GM21526 (cell line): Measurements from ENCODE around the gene GAP43.
"Not testable (repeated sequence)": the region's sequence is repeated elsewhere in the genome, so short reads cannot be mapped to it uniquely, and the experiment has no call there.

Experiments
- ATAC-seq: cut with Tn5 transposase; IDR thresholded peaks from one replicate; pipeline ENCODE4 v1.9.1; 2021; ENCODE audit warnings: moderate library complexity; ENCODE audit not compliant: unreplicated experiment, low FRiP score

GAP43 gene

DNA sequence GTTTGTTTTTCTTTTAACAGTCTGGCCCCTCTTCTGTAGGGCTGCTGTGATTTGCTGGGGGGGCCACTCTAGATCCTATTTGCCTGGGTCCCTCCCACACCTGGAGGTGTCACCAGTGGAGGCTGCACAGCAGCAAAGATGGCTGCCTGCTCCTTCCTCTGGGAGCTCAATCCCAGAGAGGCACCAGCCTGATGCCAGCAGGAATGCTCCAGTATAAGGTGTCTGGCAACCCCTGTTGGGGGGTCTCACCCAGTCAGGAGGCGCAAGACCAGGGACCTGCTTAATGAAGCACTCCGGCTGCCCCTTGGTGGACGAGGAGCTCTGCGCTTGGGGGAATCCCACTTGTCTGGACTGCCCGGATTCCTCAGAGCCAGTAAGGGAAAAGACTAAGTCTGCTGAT is 118.3 kb downstream of the GAP43 start:
- no peak for ATAC-seq

DNA sequence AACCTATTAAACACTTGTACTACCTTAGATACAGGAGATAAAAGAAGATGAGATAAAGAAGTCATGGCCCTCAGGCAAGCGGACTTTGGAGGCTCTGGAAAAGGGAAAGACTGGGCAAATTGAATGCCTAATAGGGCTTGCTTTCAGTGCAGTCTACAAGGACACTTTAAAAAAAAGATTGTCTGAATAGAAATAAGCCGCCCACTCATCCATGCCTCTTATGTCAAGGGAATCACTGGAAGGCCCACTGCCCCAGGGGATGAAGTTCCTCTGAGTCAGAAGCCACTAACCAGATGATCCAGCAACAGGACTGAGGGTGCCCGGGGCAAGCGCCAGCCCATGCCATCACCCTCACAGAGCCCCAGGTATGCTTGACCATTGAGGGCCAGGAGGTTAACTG is 121.2 kb downstream of the GAP43 start:
- not testable (repeated sequence) for ATAC-seq

DNA sequence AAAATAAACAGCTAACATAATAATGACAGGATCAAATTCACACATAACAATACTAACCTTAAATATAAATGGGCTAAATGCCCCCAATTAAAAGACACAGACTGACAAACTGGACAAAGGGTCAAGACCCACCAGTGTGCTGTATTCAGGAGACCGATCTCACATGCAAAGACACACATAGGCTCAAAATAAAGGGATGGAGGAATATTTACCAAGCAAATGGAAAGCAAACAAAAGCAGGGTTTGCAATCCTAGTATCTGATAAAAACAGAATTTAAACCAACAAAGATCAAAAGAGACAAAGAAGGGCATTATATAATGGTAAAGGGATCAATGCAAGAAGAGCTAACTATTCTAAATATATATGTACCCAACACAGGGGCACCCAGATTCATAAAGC is 129.7 kb downstream of the GAP43 start:
- ATAC-seq = not testable (repeated sequence)

DNA sequence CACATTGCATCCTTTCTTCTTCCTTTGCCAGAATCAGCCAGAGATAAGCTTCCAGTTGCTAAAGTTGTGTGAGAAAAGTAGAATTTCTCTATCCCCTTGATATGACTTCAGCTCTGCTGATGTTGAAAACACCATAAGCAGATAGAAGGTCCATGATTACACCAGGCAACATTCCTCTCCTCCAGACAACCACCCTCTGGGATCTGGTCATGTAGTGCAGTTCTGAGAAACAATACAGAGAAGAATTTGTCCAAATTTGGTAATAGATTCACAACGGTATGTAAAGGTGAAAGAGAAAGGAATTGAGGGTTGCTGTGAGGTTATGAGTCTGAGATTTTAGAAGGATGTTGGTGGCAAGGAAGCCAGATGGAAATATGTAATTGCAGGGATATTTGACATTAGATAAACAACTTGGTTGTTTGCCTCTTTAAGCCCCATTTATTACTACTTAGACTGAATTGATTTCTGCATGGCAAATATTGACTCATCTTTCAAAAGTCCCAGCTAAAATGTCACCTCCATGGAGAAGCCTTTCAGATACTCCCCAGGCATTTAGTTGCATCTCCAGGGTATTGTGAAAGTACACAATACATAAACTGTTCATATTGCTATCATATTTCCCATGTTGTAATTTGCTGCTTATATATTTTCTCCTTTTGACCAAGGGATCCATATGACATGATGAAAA is 134.9 kb downstream of the GAP43 start:
- ATAC-seq = no peak

DNA sequence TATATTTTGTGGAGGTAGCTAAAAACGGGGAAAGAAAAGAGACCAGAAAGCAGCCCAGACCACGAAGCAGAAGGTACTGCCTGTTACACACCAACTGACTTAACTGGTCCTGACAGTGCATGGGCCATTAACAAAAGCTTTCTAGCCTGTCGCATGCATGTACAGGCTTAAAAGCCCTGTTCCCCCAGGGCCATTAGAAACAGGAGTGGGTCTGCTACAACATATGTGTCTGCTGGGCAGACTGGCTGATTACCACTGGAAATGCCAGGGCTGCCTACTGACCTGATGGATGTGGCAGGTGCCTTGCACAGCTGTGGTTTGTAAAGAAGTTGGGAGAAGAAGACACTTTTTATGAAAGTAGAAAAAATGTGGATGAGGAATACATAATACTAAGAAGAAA is 137.4 kb downstream of the GAP43 start:
- ATAC-seq = no peak

DNA sequence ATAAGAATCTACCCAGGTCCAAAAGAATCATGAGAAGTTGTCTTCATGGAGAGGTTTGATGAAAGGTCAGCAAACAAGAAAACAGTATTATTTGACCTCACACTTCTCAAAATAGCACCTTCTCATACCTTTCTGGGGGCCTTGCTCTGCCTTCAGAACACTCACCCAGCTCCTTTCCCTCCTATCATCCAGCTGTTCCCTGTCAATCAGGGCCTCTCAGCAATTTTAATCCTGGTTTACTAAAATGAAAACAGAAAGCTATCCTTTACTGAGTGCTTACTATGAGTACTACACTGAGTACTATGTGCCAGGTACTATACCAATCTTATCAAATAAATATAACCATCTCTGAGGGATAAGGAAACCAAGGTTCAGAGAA is 138.6 kb downstream of the GAP43 start:
- no peak for ATAC-seq

DNA sequence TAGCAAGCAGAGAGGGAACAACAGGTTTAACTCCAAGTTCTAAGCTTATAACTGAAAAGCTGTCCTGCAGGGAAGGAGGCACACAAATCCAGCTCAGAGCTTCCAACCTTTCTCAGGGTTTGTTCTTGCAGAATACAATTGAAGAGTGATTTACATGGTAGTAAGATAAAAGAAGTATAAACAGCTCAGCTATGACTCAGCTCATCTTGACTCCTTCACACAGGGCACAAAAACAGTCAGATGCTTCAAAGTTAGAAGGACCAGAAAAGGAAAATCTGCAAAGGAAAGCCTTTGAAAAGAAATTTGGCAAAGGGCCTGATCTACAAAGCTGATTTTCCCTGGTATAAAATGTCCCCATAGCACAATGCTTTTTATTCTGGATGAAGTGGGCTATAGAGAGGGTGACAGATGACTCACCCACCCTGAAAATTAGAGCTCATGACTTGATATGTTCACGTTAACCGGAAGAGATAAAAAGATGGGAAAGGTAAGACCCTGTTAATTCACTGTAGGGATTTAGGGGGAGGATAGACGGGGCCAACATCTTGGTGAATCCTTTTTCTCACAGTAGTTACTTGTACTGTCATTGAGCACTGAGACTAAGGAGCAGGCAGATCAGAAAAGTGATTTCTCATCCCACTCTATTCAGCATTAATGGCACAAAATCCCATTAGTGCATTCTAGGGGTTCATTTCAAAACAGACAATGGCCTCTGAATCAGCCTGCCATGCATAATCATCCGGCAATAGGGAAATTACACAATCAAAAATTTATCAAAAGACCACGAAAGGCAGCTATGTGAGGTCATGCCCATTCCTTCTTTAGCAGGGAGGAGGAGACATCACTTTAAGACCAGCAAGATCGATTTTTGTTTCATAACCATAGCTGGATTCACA is 143.5 kb downstream of the GAP43 start:
- ATAC-seq = no peak

DNA sequence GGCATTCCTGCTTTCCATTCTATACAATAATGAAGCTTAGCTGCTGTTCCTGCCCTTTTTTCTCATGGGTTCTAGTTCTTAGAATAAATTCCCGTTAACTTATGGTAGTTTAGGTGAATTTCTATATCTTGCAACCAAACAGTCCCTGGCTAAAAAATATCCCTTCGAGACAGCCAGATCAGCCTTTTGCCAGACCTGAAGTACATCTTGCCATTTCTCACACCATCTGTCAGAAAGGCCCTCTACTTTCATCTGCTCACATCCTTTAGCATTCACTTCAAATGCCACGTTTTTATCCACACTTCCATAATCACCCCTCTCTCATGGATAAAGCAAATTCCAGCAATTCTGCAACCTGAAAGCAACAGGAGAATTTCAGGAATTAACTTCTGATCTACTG is 145.4 kb downstream of the GAP43 start:
- no peak for ATAC-seq
